ENCODE data around the gene ACTA2.

The ACTA2 gene

GRCh38 chr10:88949051-88949450, 3.5 kb downstream of the ACTA2 start:
- Histone ChIP-seq H3K27me3 (ENCODE audit: low read depth, low read length) (no peaks in the 10 kb centered on the region), H3K4me1 (ENCODE audit: control insufficient read depth in 1 of 2, insufficient read depth in 2 of 2, low read length in 2 of 2) (peaks cover 0 to 25% of the 10 kb centered on the region in 2 donors), H3K4me3 (ENCODE audit: low read depth in 1 of 2, low read length in 2 of 2) (peak overlapping the region; percentile 75), H3K9me3 (ENCODE audit: control insufficient read depth in 1 of 2, low read length in 2 of 2) (no peaks in the 10 kb centered on the region), H3K36me3 (ENCODE audit: control insufficient read depth in 1 of 2, insufficient read depth in 2 of 2, low read length in 2 of 2) (peaks cover 0 to 6% of the 10 kb centered on the region in 2 donors), H3K27ac (ENCODE audit: low read length) (peak overlapping the region; percentile 95)

- Histone ChIP-seq H3K9me3 (ENCODE audit: control insufficient read depth in 1 of 2, low read length in 2 of 2) (no peaks in the 10 kb centered on the region), H3K36me3 (ENCODE audit: control insufficient read depth in 1 of 2, insufficient read depth in 2 of 2, low read length in 2 of 2) (peaks cover 8 to 25% of the 10 kb centered on the region in 2 donors), H3K27ac (ENCODE audit: low read length) (peak overlapping the region; percentile 17), H3K27me3 (ENCODE audit: low read depth, low read length) (no peaks in the 10 kb centered on the region), H3K4me1 (ENCODE audit: control insufficient read depth in 1 of 2, insufficient read depth in 2 of 2, low read length in 2 of 2) (peaks cover under 1 to 40% of the 10 kb centered on the region in 2 donors), H3K4me3 (ENCODE audit: low read depth in 1 of 2, low read length in 2 of 2) (peak overlapping the region in 1 of 2 donors; percentile 7)
Observed at GRCh38 chr10:88946965-88947590, 5.5 kb downstream of the ACTA2 start.

GRCh38 chr10:88946200-88946599, 6.4 kb downstream of the ACTA2 start:
- Histone ChIP-seq H3K27ac (ENCODE audit: low read length) (no peak overlapping the region), H3K36me3 (ENCODE audit: control insufficient read depth in 1 of 2, insufficient read depth in 2 of 2, low read length in 2 of 2) (peaks cover 9 to 32% of the 10 kb centered on the region in 2 donors), H3K4me3 (ENCODE audit: low read depth in 1 of 2, low read length in 2 of 2) (no peak overlapping the region), H3K4me1 (ENCODE audit: control insufficient read depth in 1 of 2, insufficient read depth in 2 of 2, low read length in 2 of 2) (peaks cover 5 to 47% of the 10 kb centered on the region in 2 donors), H3K27me3 (ENCODE audit: low read depth, low read length) (no peaks in the 10 kb centered on the region), H3K9me3 (ENCODE audit: control insufficient read depth in 1 of 2, low read length in 2 of 2) (no peaks in the 10 kb centered on the region)

GRCh38 chr10:88944813-88945212, 7.8 kb downstream of the ACTA2 start:
- no peak overlapping the region for H3K4me3 ChIP-seq (ENCODE audit: low read depth in 1 of 2, low read length in 2 of 2)
- no peaks in the 10 kb centered on the region for H3K27me3 ChIP-seq (ENCODE audit: low read depth, low read length)
- no peaks in the 10 kb centered on the region for H3K9me3 ChIP-seq (ENCODE audit: control insufficient read depth in 1 of 2, low read length in 2 of 2)
- H3K36me3 ChIP-seq (ENCODE audit: control insufficient read depth in 1 of 2, insufficient read depth in 2 of 2, low read length in 2 of 2): peaks cover 23 to 45% of the 10 kb centered on the region in 2 donors
- H3K4me1 ChIP-seq (ENCODE audit: control insufficient read depth in 1 of 2, insufficient read depth in 2 of 2, low read length in 2 of 2): peaks cover 5 to 47% of the 10 kb centered on the region in 2 donors
- no peak overlapping the region for H3K27ac ChIP-seq (ENCODE audit: low read length)

- Histone ChIP-seq H3K27ac (ENCODE audit: low read length) (no peak overlapping the region), H3K4me1 (ENCODE audit: control insufficient read depth in 1 of 2, insufficient read depth in 2 of 2, low read length in 2 of 2) (peaks cover 5 to 50% of the 10 kb centered on the region in 2 donors), H3K4me3 (ENCODE audit: low read depth in 1 of 2, low read length in 2 of 2) (no peak overlapping the region), H3K36me3 (ENCODE audit: control insufficient read depth in 1 of 2, insufficient read depth in 2 of 2, low read length in 2 of 2) (peaks cover 33 to 56% of the 10 kb centered on the region in 2 donors), H3K27me3 (ENCODE audit: low read depth, low read length) (no peaks in the 10 kb centered on the region), H3K9me3 (ENCODE audit: control insufficient read depth in 1 of 2, low read length in 2 of 2) (no peaks in the 10 kb centered on the region)
Observed at GRCh38 chr10:88943778-88944177, 8.8 kb downstream of the ACTA2 start.

- Histone ChIP-seq H3K4me1 (ENCODE audit: control insufficient read depth in 1 of 2, insufficient read depth in 2 of 2, low read length in 2 of 2) (peaks cover 5 to 53% of the 10 kb centered on the region in 2 donors), H3K36me3 (ENCODE audit: control insufficient read depth in 1 of 2, insufficient read depth in 2 of 2, low read length in 2 of 2) (peaks cover 53 to 74% of the 10 kb centered on the region in 2 donors), H3K9me3 (ENCODE audit: control insufficient read depth in 1 of 2, low read length in 2 of 2) (no peaks in the 10 kb centered on the region), H3K27me3 (ENCODE audit: low read depth, low read length) (no peaks in the 10 kb centered on the region), H3K27ac (ENCODE audit: low read length) (no peak overlapping the region), H3K4me3 (ENCODE audit: low read depth in 1 of 2, low read length in 2 of 2) (no peak overlapping the region)
Observed at GRCh38 chr10:88941026-88941425, 11.5 kb downstream of the ACTA2 start.

GRCh38 chr10:88938938-88939337, 13.6 kb downstream of the ACTA2 start:
- Histone ChIP-seq H3K4me1 (ENCODE audit: control insufficient read depth in 1 of 2, insufficient read depth in 2 of 2, low read length in 2 of 2) (peaks cover 17 to 41% of the 10 kb centered on the region in 2 donors), H3K27ac (ENCODE audit: low read length) (no peak overlapping the region), H3K9me3 (ENCODE audit: control insufficient read depth in 1 of 2, low read length in 2 of 2) (no peaks in the 10 kb centered on the region), H3K4me3 (ENCODE audit: low read depth in 1 of 2, low read length in 2 of 2) (no peak overlapping the region), H3K27me3 (ENCODE audit: low read depth, low read length) (no peaks in the 10 kb centered on the region), H3K36me3 (ENCODE audit: control insufficient read depth in 1 of 2, insufficient read depth in 2 of 2, low read length in 2 of 2) (peaks cover 53 to 67% of the 10 kb centered on the region in 2 donors)

GRCh38 chr10:88938039-88938438, 14.5 kb downstream of the ACTA2 start:
- no peak overlapping the region for H3K27ac ChIP-seq (ENCODE audit: low read length)
- H3K36me3 ChIP-seq (ENCODE audit: control insufficient read depth in 1 of 2, insufficient read depth in 2 of 2, low read length in 2 of 2): peaks cover 46 to 58% of the 10 kb centered on the region in 2 donors
- peaks cover 17 to 33% of the 10 kb centered on the region in 2 donors for H3K4me1 ChIP-seq (ENCODE audit: control insufficient read depth in 1 of 2, insufficient read depth in 2 of 2, low read length in 2 of 2)
- no peaks in the 10 kb centered on the region for H3K27me3 ChIP-seq (ENCODE audit: low read depth, low read length)
- H3K9me3 ChIP-seq (ENCODE audit: control insufficient read depth in 1 of 2, low read length in 2 of 2): no peaks in the 10 kb centered on the region
- no peak overlapping the region for H3K4me3 ChIP-seq (ENCODE audit: low read depth in 1 of 2, low read length in 2 of 2)

- no peaks in the 10 kb centered on the region for H3K9me3 ChIP-seq (ENCODE audit: control insufficient read depth in 1 of 2, low read length in 2 of 2)
- H3K4me1 ChIP-seq (ENCODE audit: control insufficient read depth in 1 of 2, insufficient read depth in 2 of 2, low read length in 2 of 2): peaks cover 12 to 31% of the 10 kb centered on the region in 2 donors
- no peak overlapping the region for H3K4me3 ChIP-seq (ENCODE audit: low read depth in 1 of 2, low read length in 2 of 2)
- H3K36me3 ChIP-seq (ENCODE audit: control insufficient read depth in 1 of 2, insufficient read depth in 2 of 2, low read length in 2 of 2): peaks cover 44 to 45% of the 10 kb centered on the region in 2 donors
- H3K27me3 ChIP-seq (ENCODE audit: low read depth, low read length): no peaks in the 10 kb centered on the region
- H3K27ac ChIP-seq (ENCODE audit: low read length): no peak overlapping the region
Observed at GRCh38 chr10:88936656-88937055, 15.9 kb downstream of the ACTA2 start.

- Histone ChIP-seq H3K36me3 (ENCODE audit: control insufficient read depth in 1 of 2, insufficient read depth in 2 of 2, low read length in 2 of 2) (peaks cover 30 to 33% of the 10 kb centered on the region in 2 donors), H3K27ac (ENCODE audit: low read length) (peak overlapping the region; percentile 30), H3K4me3 (ENCODE audit: low read depth in 1 of 2, low read length in 2 of 2) (no peak overlapping the region), H3K9me3 (ENCODE audit: control insufficient read depth in 1 of 2, low read length in 2 of 2) (no peaks in the 10 kb centered on the region), H3K4me1 (ENCODE audit: control insufficient read depth in 1 of 2, insufficient read depth in 2 of 2, low read length in 2 of 2) (peaks cover 12 to 29% of the 10 kb centered on the region in 2 donors), H3K27me3 (ENCODE audit: low read depth, low read length) (no peaks in the 10 kb centered on the region)
Observed at GRCh38 chr10:88934900-88935672, 17.5 kb downstream of the ACTA2 start.

- Histone ChIP-seq H3K4me1 (ENCODE audit: control insufficient read depth in 1 of 2, insufficient read depth in 2 of 2, low read length in 2 of 2) (peaks cover 12 to 24% of the 10 kb centered on the region in 2 donors), H3K27ac (ENCODE audit: low read length) (no peak overlapping the region)
Observed at GRCh38 chr10:88933564-88933963, 19.0 kb downstream of the ACTA2 start.

More at GRCh38 chr10:88933564-88933963, 19.0 kb downstream of the ACTA2 start:
- no peaks in the 10 kb centered on the region for H3K27me3 ChIP-seq (ENCODE audit: low read depth, low read length)
- H3K4me3 ChIP-seq (ENCODE audit: low read depth in 1 of 2, low read length in 2 of 2): no peak overlapping the region
- H3K36me3 ChIP-seq (ENCODE audit: control insufficient read depth in 1 of 2, insufficient read depth in 2 of 2, low read length in 2 of 2): peaks cover 16 to 18% of the 10 kb centered on the region in 2 donors
- H3K9me3 ChIP-seq (ENCODE audit: control insufficient read depth in 1 of 2, low read length in 2 of 2): no peaks in the 10 kb centered on the region
